K562 (cell line): ENCODE measurements around the gene PRDM10. TPM values are rescaled to one million over a fixed set of nuclear protein-coding genes. Genes with fewer than 3 reads are reported as not detected.

Experiments used
- CHD4 ChIP-seq: fragments of 200-600 bp; sonication (generic); IDR thresholded peaks from 3 replicates; pipeline ENCODE4 v1.6.1; 2012; ENCODE audit warnings: low read depth, mild to moderate bottlenecking, mixed read lengths, low read length, inconsistent platforms; ENCODE audit not compliant: insufficient read depth, insufficient replicate concordance, poor library complexity, severe bottlenecking
- CREM ChIP-seq: IDR thresholded peaks from 2 replicates; pipeline ENCODE4 v1.6.1; 2014; ENCODE audit warnings: antibody characterized with exemption, low read depth
- DIDO1 ChIP-seq: fragments of 450-650 bp; IDR thresholded peaks from 2 replicates; pipeline ENCODE4 v1.6.1; 2016; ENCODE audit warnings: low read depth, missing biosample characterization, missing genetic modification characterization
- KHSRP ChIP-seq: fragments of 450-650 bp; IDR thresholded peaks from 2 replicates; pipeline ENCODE4 v1.6.1; 2017
- MAFG ChIP-seq: fragments of 450-650 bp; conservative IDR thresholded peaks from 2 replicates; pipeline ENCODE4 v1.6.1; 2016; ENCODE audit warnings: missing genetic modification characterization, missing compliant biosample characterization
- NFATC3 ChIP-seq: fragments of 450-650 bp; IDR thresholded peaks from 2 replicates; pipeline ENCODE4 v1.6.1; 2017; ENCODE audit warnings: mild to moderate bottlenecking
- NR2F6 ChIP-seq: fragments of 450-650 bp; formaldehyde crosslinking; IDR thresholded peaks from 2 replicates; pipeline ENCODE4 v1.4.0; 2020; ENCODE audit warnings: mild to moderate bottlenecking
- PHF20 ChIP-seq: fragments of 450-650 bp; IDR thresholded peaks from 2 replicates; pipeline ENCODE4 v1.6.1; 2018; ENCODE audit not compliant: partially characterized antibody
- PRDM10 ChIP-seq: fragments of 450-650 bp; IDR thresholded peaks from 2 replicates; pipeline ENCODE4 v1.6.1; 2018; ENCODE audit not compliant: partially characterized antibody
- RREB1 ChIP-seq: fragments of 250-450 bp; sonication (Bioruptor Pico); IDR thresholded peaks from 2 replicates; pipeline ENCODE4 v1.4.0; 2020
- THRAP3 ChIP-seq: fragments of 450-650 bp; IDR thresholded peaks from 2 replicates; pipeline ENCODE4 v1.6.1; 2016; ENCODE audit warnings: mild to moderate bottlenecking, inconsistent platforms, borderline replicate concordance
- TOE1 ChIP-seq, 2 experiments: fragments of 450-650 bp in 1 of 2; sonication (generic) in 1 of 2; formaldehyde crosslinking in 1 of 2; IDR thresholded peaks; 2 replicates each; pipeline versions ENCODE4 v1.7.1 to v1.8.0; 2016 to 2022; ENCODE audit warnings: borderline replicate concordance in 2 of 2, mild to moderate bottlenecking in 2 of 2, antibody characterized with exemption in 1 of 2, inconsistent platforms in 1 of 2, low read depth in 1 of 2, missing genetic modification reagents in 1 of 2, moderate library complexity in 1 of 2
- XRCC5 ChIP-seq: fragments of 200-400 bp; formaldehyde crosslinking; IDR thresholded peaks from 2 replicates; pipeline ENCODE4 v1.6.1; 2017; ENCODE audit warnings: low read depth, mild to moderate bottlenecking, low read length
- ZBTB49 ChIP-seq: sonication (generic); formaldehyde crosslinking; IDR thresholded peaks from 2 replicates; pipeline ENCODE4 v1.8.0; 2022; ENCODE audit warnings: missing genetic modification reagents, mild to moderate bottlenecking, borderline replicate concordance
- ZNF324 ChIP-seq: fragments of 250-450 bp; sonication (Bioruptor Pico); IDR thresholded peaks from 2 replicates; pipeline ENCODE4 v1.4.0; 2020; ENCODE audit warnings: mild to moderate bottlenecking
- polyA plus RNA-seq, 8 experiments: library from polyadenylated mRNA; depleted of rRNA in 4 of 8; stranded (reverse) in 5 of 8; unstranded in 3 of 8; fragments of >200 nt; fragmentation: Nextera tagmentation in 2 of 8; fragmentation: Illumina TruSeq in 1 of 8; extraction: Ambion mirVana in 2 of 8; extraction: Trizol in 1 of 8; gene quantifications; 2 replicates each; pipeline versions ENCODE4 v1.2.1 to v1.2.3, GENCODE V29; 2011 to 2014; ENCODE audit warnings: inconsistent platforms in 1 of 8, missing spikeins in 1 of 8
- total RNA-seq, 7 experiments: library from RNA; depleted of rRNA in 6 of 7; stranded (reverse); fragments of >200 nt in 6 of 7; fragmentation: Illumina TruSeq in 2 of 7; extraction: Trizol in 2 of 7; gene quantifications; 2 replicates each; pipeline versions ENCODE4 v1.2.1 to v1.2.3, GENCODE V29; 2011 to 2021; ENCODE audit warnings: low replicate concordance in 1 of 7

Gene PRDM10
- total and polyA plus RNA-seq, 9 of the 15 experiments (the other 6 are each of a cell fraction or from before 2014, with no cell fraction given), result 0.89 to 9.3 (median 4.5) TPM

GRCh38 chr11:130002846-130003716 is 446 bp upstream of the PRDM10 start (continued):
- TF ChIP-seq PRDM10 (no peak), TOE1 (IDR thresholded peaks at IDR 0.05; ENCODE audit: borderline replicate concordance) (no peak), TOE1 (CRISPR knock-in tag; IDR thresholded peaks at IDR 0.05; ENCODE audit: borderline replicate concordance, low read depth) (no peak), PHF20 (no peak), CHD4 (no peak), ZNF324 (CRISPR knock-in tag) (no peak), KHSRP (no peak), CREM (peak; percentile 48), THRAP3 (no peak), NR2F6 (CRISPR knock-in tag) (no peak), MAFG (tag) (peak; percentile 50; the same call in 1 of the 2 replicates), XRCC5 (peak; percentile 59; the same call in 1 of the 2 replicates), DIDO1 (tag) (no peak), RREB1 (no peak), NFATC3 (no peak), ZBTB49 (CRISPR knock-in tag) (no peak)
